T-cell (primary cell): ENCODE measurements around the gene RIN3. TPM values are rescaled to one million over a fixed set of nuclear protein-coding genes. Genes with fewer than 3 reads are reported as not detected.
A peak's percentile ranks its signal among the peaks of the same experiment; 100 is the strongest.

ENCODE experiments used
- ATAC-seq, 4 experiments: fragments of 200-7000 bp in 3 of 4; fragments of 150-1000 bp in 1 of 4; cut with Tn5 transposase; replicated peaks in 1 of 4; 1 replicate in 3 of 4; 2 replicates in 1 of 4; pipeline ENCODE4 v1.10.0; 2021; ENCODE audit warnings: moderate library complexity in 3 of 4, mild to moderate bottlenecking in 2 of 4, moderate number of reproducible peaks in 1 of 4
- CTCF ChIA-PET, 2 donors: fragments of 300-600 bp; sonication (Branson Sonifier 250); formaldehyde crosslinking; loops; one replicate each; lab custom pipeline; 2022; ENCODE audit warnings: antibody characterized with exemption in 2 of 2; lab: Charles Lee
- POLR2A ChIA-PET, 2 donors: fragments of 300-600 bp; sonication (Branson Sonifier 250); formaldehyde crosslinking; loops; one replicate each; lab custom pipeline; 2022; ENCODE audit warnings: antibody characterized with exemption in 2 of 2; lab: Charles Lee
- DNase-seq, 35 experiments: peaks; one replicate each; pipeline versions ENCODE4 v3.0.0 to v3.0.0-alpha.2; 2013 to 2023
- H3K27ac ChIP-seq: one replicate; pipeline ENCODE4 v1.5.1; 2013; ENCODE audit warnings: low read length
- H3K27me3 ChIP-seq, 2 experiments: replicated peaks in 1 of 2; 1 replicate in 1 of 2; 2 replicates in 1 of 2; pipeline versions ENCODE4 v1.6.1 to v1.7.0; 2013; ENCODE audit warnings: low read length in 1 of 2, mixed read lengths in 1 of 2; ENCODE audit not compliant: control insufficient read depth in 2 of 2, insufficient read depth in 2 of 2; ENCODE audit errors: extremely low read depth in 1 of 2
- H3K36me3 ChIP-seq, 2 donors: 1 replicate in 1 of 2; 2 replicates in 1 of 2; pipeline versions ENCODE4 v1.6.1 to v1.7.0; 2013; ENCODE audit warnings: low read length in 1 of 2; ENCODE audit not compliant: control insufficient read depth in 2 of 2, insufficient read depth in 1 of 2; ENCODE audit errors: extremely low read depth in 1 of 2
- H3K4me1 ChIP-seq, 2 experiments: 1 replicate in 1 of 2; 2 replicates in 1 of 2; pipeline versions ENCODE4 v1.6.1 to v1.7.0; 2013; ENCODE audit warnings: low read length in 2 of 2, mixed read lengths in 1 of 2; ENCODE audit not compliant: insufficient read depth in 2 of 2, control insufficient read depth in 1 of 2; ENCODE audit errors: extremely low read depth in 1 of 2
- H3K4me3 ChIP-seq, 2 donors: 1 replicate in 1 of 2; 2 replicates in 1 of 2; pipeline versions ENCODE4 v1.5.1 to v1.7.0; 2013; ENCODE audit warnings: mild to moderate bottlenecking in 2 of 2, low read length in 1 of 2, moderate library complexity in 1 of 2; ENCODE audit not compliant: control insufficient read depth in 1 of 2; ENCODE audit errors: extremely low read depth in 1 of 2
- H3K9me3 ChIP-seq: 2 replicates; pipeline ENCODE4 v1.7.0; 2013
- H3K27ac Mint-ChIP-seq, 2 donors: one replicate each; pipeline ENCODE4 v1.8.0; 2020 to 2021; ENCODE audit warnings: mild to moderate bottlenecking in 2 of 2, mixed read lengths in 2 of 2
- H3K27me3 Mint-ChIP-seq, 2 donors: one replicate each; pipeline ENCODE4 v1.8.0; 2021 to 2022; ENCODE audit warnings: mixed read lengths in 2 of 2
- H3K36me3 Mint-ChIP-seq: one replicate; pipeline ENCODE4 v1.8.0; 2021; ENCODE audit warnings: mixed read lengths
- H3K4me1 Mint-ChIP-seq, 3 donors: one replicate each; pipeline ENCODE4 v1.8.0; 2020 to 2022; ENCODE audit warnings: mixed read lengths in 3 of 3, mild to moderate bottlenecking in 1 of 3
- H3K4me3 Mint-ChIP-seq, 3 donors: one replicate each; pipeline ENCODE4 v1.8.0; 2020 to 2022; ENCODE audit warnings: mild to moderate bottlenecking in 3 of 3, mixed read lengths in 3 of 3, moderate library complexity in 3 of 3
- H3K9me3 Mint-ChIP-seq, 3 donors: one replicate each; pipeline ENCODE4 v1.8.0; 2020 to 2022; ENCODE audit warnings: mixed read lengths in 3 of 3
- WGBS: methylation state at CpG from one replicate; pipeline ENCODE4 v1.1.5; 2013; ENCODE audit warnings: missing lambda C conversion rate; ENCODE audit not compliant: insufficient coverage; 5-methylcytosine and 5-hydroxymethylcytosine counted together
- total RNA-seq, 35 experiments: library from RNA in 6 of 35; stranded (reverse) in 6 of 35; fragments of 120-200 nt in 1 of 35; gene quantifications; one replicate each; pipeline versions ENCODE4 v1.2.1 to v1.2.4 and lab custom pipeline; 2013 to 2026

Gene RIN3
- total RNA-seq, 5 donors from 2014 or later (not counting 1 experiment from before 2014, with no cell fraction given) = 89.9 to 107 (median 97.0) TPM

DNA sequence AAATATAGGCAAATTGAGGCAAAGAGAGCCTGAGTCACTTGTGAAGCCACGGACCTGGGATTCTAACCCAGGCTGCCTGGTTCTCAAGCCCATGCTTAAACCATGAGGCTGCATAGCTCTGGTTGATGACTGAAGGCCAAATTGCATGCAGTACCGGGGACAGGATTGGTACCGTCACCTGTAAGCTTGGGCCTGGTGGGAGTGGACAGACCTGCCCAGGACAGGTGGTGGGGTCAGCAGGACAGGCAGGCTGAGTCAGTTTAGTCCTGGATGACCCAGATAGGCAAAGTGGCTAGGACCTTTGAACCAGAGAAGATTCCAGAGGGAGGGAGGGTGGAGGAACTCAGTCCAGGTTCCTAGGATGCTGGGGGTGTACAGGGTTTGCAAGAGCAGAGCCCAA, 25.8 kb downstream of the RIN3 start:
- Mint-ChIP-seq H3K4me3 (peak overlapping the region in 2 of 3 donors; percentile 17 to 52), H3K9me3 (no peaks in the 10 kb centered on the region), H3K36me3 (no peaks in the 10 kb centered on the region), H3K27me3 (no peaks in the 10 kb centered on the region), H3K4me1 (peaks cover 56 to 72% (median 70%) of the 10 kb centered on the region in 3 donors), H3K27ac (peak overlapping the region; percentile 39 to 79)
- Histone ChIP-seq H3K4me3 (no peak overlapping the region), H3K27me3 (no peaks in the 10 kb centered on the region), H3K4me1 (peaks cover 37 to 56% of the 10 kb centered on the region in 2 experiments), H3K9me3 (no peaks in the 10 kb centered on the region), H3K36me3 (no peaks in the 10 kb centered on the region), H3K27ac (no peak overlapping the region)
- CTCF ChIA-PET = no interaction called here
- 95% methylated on average over 3 of the region's 3 CpGs for WGBS
- no peak for ATAC-seq
- POLR2A ChIA-PET = no interaction called here
- DNase-seq = no peak

DNA sequence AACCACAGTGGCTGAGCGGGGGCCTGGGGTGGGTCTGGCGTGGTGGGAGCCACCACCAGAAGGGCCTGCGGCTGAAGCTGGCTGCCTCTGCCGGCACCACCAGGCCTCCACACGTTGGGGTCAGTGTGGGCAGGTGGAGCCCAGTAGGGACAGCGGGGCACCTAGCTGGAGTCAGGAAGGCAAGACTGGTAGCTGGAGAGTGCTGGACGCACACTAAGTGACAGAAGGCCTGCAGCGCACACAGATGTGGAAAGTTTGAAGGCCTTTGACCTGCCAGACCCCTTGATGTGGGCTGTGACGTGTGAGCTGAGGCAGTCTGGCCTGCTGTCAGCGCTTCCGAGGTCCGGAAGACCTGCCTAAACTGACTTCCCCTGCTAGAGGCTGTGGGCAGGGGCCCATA, 26.3 kb downstream of the RIN3 start:
- no peaks in the 10 kb centered on the region for H3K9me3 Mint-ChIP-seq
- Histone ChIP-seq H3K4me3 (peak overlapping the region in 1 of 2 donors; percentile 42), H3K4me1 (peaks cover 37 to 52% of the 10 kb centered on the region in 2 experiments), H3K9me3 (no peaks in the 10 kb centered on the region), H3K36me3 (no peaks in the 10 kb centered on the region), H3K27ac (no peak overlapping the region), H3K27me3 (no peaks in the 10 kb centered on the region)
- no peak for ATAC-seq
- ChIA-PET CTCF (no interaction called here), POLR2A (no interaction called here)
- 64% methylated on average over 12 of the region's 12 CpGs for WGBS
- peaks cover 51 to 68% (median 68%) of the 10 kb centered on the region in 3 donors for H3K4me1 Mint-ChIP-seq
- no peaks in the 10 kb centered on the region for H3K36me3 Mint-ChIP-seq
- H3K27ac Mint-ChIP-seq = peak overlapping the region in 1 of 2 donors; percentile 79
- DNase-seq = peak in 1 of 35 experiments; percentile 43
- H3K27me3 Mint-ChIP-seq = no peaks in the 10 kb centered on the region
- H3K4me3 Mint-ChIP-seq = peak overlapping the region in 1 of 3 donors; percentile 52

DNA sequence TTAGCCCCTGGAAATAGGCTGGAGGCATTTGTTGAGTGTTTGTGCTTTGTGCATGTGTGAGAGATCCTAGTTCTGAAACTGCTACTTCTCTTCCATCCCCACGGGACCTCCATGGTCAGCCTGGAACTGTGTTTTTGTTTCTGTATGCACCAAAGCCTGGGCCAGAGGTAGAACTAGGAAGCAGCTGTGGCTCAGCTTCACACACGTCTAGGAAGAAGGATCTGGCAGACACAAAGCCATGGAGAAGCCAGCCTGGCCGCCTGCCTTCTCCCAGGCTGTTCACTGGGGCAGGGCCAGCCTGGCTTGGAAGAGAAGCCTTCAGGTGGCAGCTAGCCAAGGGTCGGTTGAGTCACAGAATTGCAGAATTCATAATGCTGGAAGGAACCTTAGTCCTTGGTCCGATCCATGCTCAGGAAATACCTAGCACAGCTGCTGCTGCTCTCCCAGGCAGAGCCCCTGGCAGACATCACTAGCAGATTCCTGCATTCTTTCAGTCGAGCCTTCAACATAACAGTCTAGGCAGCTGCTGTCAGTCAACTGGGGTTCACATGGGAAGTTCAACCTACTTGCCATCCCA, 27.0 kb downstream of the RIN3 start:
- Mint-ChIP-seq H3K27me3 (no peaks in the 10 kb centered on the region), H3K4me1 (peaks cover 44 to 62% (median 61%) of the 10 kb centered on the region in 3 donors), H3K36me3 (no peaks in the 10 kb centered on the region), H3K4me3 (peak overlapping the region in 2 of 3 donors; percentile 31 to 52), H3K27ac (peak overlapping the region; percentile 72 to 79), H3K9me3 (no peaks in the 10 kb centered on the region)
- peaks cover 36 to 46% of the 10 kb centered on the region in 2 experiments for H3K4me1 ChIP-seq
- H3K9me3 ChIP-seq = no peaks in the 10 kb centered on the region
- no peak overlapping the region for H3K27ac ChIP-seq
- ChIA-PET POLR2A (no interaction called here), CTCF (no interaction called here)
- no peaks in the 10 kb centered on the region for H3K27me3 ChIP-seq
- WGBS = 57% methylated on average over 5 of the region's 6 CpGs
- H3K4me3 ChIP-seq = peak overlapping the region in 1 of 2 donors; percentile 42
- ATAC-seq (no peak), DNase-seq (no peak)
- no peaks in the 10 kb centered on the region for H3K36me3 ChIP-seq

DNA sequence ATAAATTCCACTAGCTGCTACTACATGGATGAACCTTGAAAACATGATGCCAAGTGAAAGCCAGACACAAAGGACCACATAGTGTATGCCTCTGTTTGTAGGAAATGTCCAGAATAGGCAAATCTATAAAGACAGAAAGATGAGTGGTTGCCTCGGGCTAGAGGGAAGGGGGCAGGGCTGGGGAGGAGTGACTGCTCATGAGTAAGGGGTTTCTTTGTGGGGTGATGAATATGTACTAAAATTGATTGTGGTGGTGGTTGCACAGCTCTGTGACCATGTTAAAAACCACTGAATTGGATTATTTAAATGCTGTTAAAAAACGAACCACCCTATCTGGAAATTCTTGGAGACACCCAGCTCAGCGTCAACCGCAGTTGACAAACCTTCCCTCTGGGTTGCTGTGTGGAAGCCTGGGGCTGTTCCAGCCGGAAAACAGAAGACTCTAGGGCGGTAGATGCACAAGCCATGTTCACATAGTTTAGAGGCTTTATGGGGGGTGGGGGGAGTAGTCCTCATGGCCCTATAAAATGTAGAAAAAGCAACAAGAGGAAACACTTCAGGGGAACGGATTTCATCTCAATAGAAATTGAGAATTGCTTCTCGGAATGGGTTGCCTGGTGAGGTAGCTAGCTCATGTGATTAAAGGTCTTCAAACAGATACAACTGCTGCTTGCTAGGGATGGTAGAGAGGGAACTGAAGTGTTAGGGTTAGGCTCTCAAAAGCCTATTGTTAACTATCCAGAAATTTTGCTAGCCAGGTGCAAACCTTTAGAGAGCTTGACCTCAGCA, 29.4 kb downstream of the RIN3 start:
- ChIA-PET POLR2A (interaction anchor here in 1 of 2 donors (0.7 kb wide), 1 partner anchor 26 kb away, joined by 4 read pairs; no protein-coding TSS in a partner anchor), CTCF (no interaction called here)
- no peak for ATAC-seq
- no peaks in the 10 kb centered on the region for H3K9me3 ChIP-seq
- H3K27ac ChIP-seq = no peak overlapping the region
- H3K4me3 ChIP-seq = no peak overlapping the region
- H3K4me1 Mint-ChIP-seq = peaks cover 36 to 54% (median 50%) of the 10 kb centered on the region in 3 donors
- H3K4me1 ChIP-seq = peaks cover 31 to 32% of the 10 kb centered on the region in 2 experiments
- H3K27ac Mint-ChIP-seq = peak overlapping the region in 1 of 2 donors; percentile 66
- no peaks in the 10 kb centered on the region for H3K36me3 Mint-ChIP-seq
- H3K36me3 ChIP-seq = no peaks in the 10 kb centered on the region
- H3K4me3 Mint-ChIP-seq = peak overlapping the region in 1 of 3 donors; percentile 43
- H3K9me3 Mint-ChIP-seq = no peaks in the 10 kb centered on the region
- 57% methylated on average over 6 of the region's 8 CpGs for WGBS
- no peak for DNase-seq
- H3K27me3 Mint-ChIP-seq = no peaks in the 10 kb centered on the region
- H3K27me3 ChIP-seq = no peaks in the 10 kb centered on the region

DNA sequence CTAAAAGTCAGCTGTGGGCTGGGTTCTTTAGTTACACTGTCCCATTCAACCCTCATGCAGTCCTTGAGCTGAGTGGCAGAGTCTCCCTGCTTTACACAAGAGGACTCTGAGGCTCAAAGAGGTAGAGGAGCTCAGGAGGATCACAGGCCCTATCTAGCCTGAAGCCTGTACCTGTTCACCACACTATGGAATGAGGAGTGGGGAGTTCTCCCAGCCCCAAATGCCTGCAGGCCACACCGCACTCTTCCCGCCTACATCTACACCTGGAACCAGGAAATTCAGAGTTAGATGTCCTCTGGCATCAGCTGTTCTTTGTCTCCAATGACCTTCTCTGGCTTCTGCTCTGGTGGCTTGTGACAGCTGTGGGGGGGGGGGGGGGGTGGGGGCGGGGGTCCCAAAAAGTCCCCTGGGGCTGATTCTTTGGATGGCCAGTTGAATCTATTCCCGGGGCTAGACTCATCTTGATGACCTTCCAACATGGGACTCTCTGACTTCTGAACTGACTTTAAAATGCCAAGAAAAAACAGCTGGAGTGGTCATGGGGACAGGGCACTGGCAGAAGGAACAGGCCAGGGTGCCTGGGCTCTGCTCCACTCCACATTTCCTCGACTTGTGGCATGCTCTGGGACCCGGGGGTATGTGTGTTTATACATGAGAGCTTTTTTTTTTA, 30.6 kb downstream of the RIN3 start:
- Mint-ChIP-seq H3K36me3 (no peaks in the 10 kb centered on the region), H3K4me1 (peaks cover 29 to 48% (median 41%) of the 10 kb centered on the region in 3 donors), H3K4me3 (no peak overlapping the region), H3K9me3 (no peaks in the 10 kb centered on the region), H3K27ac (peak overlapping the region; percentile 34 to 39), H3K27me3 (no peaks in the 10 kb centered on the region)
- Histone ChIP-seq H3K4me3 (no peak overlapping the region), H3K27me3 (no peaks in the 10 kb centered on the region), H3K36me3 (no peaks in the 10 kb centered on the region), H3K4me1 (peaks cover 19 to 24% of the 10 kb centered on the region in 2 experiments), H3K9me3 (no peaks in the 10 kb centered on the region), H3K27ac (no peak overlapping the region)
- DNase-seq = no peak
- no peak for ATAC-seq
- POLR2A ChIA-PET = interaction anchor here in 1 of 2 donors (0.5 to 0.7 kb wide), 3 partner anchors 25 to 183 kb away, joined by 3 to 7 read pairs (median 4); no protein-coding TSS in a partner anchor
- CTCF ChIA-PET = interaction anchor here in 1 of 2 donors (0.6 kb wide), 1 partner anchor 486 kb away, joined by 3 read pairs; no protein-coding TSS in a partner anchor
- WGBS = 86% methylated on average over 1 of the region's 6 CpGs
